Prostate gland (tissue), 2 donors: ENCODE data around the gene WNT8A.

ENCODE experiments used
- POLR2A ChIP-seq: fragments of 450-650 bp; IDR thresholded peaks from one replicate; pipeline ENCODE4 v1.6.1; 2016; ENCODE audit warnings: antibody characterized with exemption, mild to moderate bottlenecking
- TF ChIP-seq, protein P1 (sequence below), 4 experiments: fragments of 200-600 bp in 2 of 4; fragments of 450-650 bp in 2 of 4; sonication (generic) in 2 of 4; IDR thresholded peaks; 1 replicate in 3 of 4; 2 replicates in 1 of 4; pipeline ENCODE4 v1.5.1; 2016 to 2019; ENCODE audit warnings: antibody characterized with exemption in 4 of 4, mild to moderate bottlenecking in 2 of 4, moderate library complexity in 2 of 4

DNA sequence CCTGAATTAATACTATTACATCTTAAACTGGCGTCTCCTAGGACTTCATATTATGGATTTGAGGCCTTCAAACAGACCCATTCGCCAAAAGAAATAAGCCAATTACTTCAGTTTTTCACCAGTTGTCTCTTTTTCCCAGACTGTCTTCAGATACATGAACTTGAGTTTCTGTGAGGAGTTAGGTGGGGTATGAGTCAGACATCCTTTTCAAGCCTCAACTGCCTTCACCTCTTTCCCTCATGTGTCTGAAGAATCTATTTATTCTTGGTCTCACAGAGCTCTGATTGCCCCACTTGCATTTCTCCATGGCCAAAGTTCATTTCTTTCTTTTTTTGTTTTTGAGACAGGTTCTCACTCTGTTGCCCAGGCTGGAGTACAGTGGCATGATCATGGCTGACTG, 12.5 kb downstream of the WNT8A start:
- no peak for TF ChIP-seq POLR2A
- TF ChIP-seq, protein P1, sequence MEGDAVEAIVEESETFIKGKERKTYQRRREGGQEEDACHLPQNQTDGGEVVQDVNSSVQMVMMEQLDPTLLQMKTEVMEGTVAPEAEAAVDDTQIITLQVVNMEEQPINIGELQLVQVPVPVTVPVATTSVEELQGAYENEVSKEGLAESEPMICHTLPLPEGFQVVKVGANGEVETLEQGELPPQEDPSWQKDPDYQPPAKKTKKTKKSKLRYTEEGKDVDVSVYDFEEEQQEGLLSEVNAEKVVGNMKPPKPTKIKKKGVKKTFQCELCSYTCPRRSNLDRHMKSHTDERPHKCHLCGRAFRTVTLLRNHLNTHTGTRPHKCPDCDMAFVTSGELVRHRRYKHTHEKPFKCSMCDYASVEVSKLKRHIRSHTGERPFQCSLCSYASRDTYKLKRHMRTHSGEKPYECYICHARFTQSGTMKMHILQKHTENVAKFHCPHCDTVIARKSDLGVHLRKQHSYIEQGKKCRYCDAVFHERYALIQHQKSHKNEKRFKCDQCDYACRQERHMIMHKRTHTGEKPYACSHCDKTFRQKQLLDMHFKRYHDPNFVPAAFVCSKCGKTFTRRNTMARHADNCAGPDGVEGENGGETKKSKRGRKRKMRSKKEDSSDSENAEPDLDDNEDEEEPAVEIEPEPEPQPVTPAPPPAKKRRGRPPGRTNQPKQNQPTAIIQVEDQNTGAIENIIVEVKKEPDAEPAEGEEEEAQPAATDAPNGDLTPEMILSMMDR (IDR thresholded peaks at IDR 0.05), result no peak
